Astrocyte (in vitro differentiated cells and primary cell): ENCODE data around the gene POLR1D. TPM values are rescaled to one million over a fixed set of nuclear protein-coding genes. Genes with fewer than 3 reads are reported as not detected.

Source experiments
- DNase-seq: peaks from one replicate; pipeline ENCODE4 v3.0.0-alpha.2; 2010; ENCODE audit warnings: low read depth
- FAIRE-seq: peaks from 2 replicates; lab custom pipeline; 2011; peaks lifted over from hg19 to GRCh38; lab: Jason Lieb, UNC
- H2AFZ ChIP-seq: 2 replicates; pipeline ENCODE4 v1.6.0; 2012; ENCODE audit warnings: low read depth, low read length, inconsistent platforms
- H3K27ac ChIP-seq: 2 replicates; pipeline ENCODE4 v1.5.1; 2011; ENCODE audit warnings: low read depth, low read length, inconsistent platforms
- H3K27me3 ChIP-seq: 2 replicates; pipeline ENCODE4 v1.6.0; 2011; ENCODE audit warnings: low read length, inconsistent platforms; ENCODE audit not compliant: insufficient read depth
- H3K36me3 ChIP-seq: 2 replicates; pipeline ENCODE4 v1.5.1; 2011; ENCODE audit warnings: low read length, inconsistent platforms; ENCODE audit not compliant: insufficient read depth
- H3K4me1 ChIP-seq: 2 replicates; pipeline ENCODE4 v1.5.1; 2011; ENCODE audit warnings: low read length, inconsistent platforms; ENCODE audit not compliant: insufficient read depth
- H3K4me2 ChIP-seq: 2 replicates; pipeline ENCODE4 v1.6.0; 2012; ENCODE audit warnings: low read length, inconsistent platforms
- H3K4me3 ChIP-seq: 2 replicates; pipeline ENCODE4 v1.5.1; 2011; ENCODE audit warnings: low read depth, mild to moderate bottlenecking, low read length, inconsistent platforms; ENCODE audit not compliant: insufficient read depth
- H3K79me2 ChIP-seq: 2 replicates; pipeline ENCODE4 v1.6.0; 2012; ENCODE audit warnings: mild to moderate bottlenecking, low read length, inconsistent platforms; ENCODE audit not compliant: insufficient read depth
- H3K9ac ChIP-seq: 2 replicates; pipeline ENCODE4 v1.6.0; 2012; ENCODE audit warnings: mild to moderate bottlenecking, low read length, inconsistent platforms
- H3K9me3 ChIP-seq: 2 replicates; pipeline ENCODE4 v1.5.1; 2012; ENCODE audit warnings: low read depth, mild to moderate bottlenecking, low read length, inconsistent platforms; ENCODE audit not compliant: insufficient read depth
- H4K20me1 ChIP-seq: 2 replicates; pipeline ENCODE4 v1.6.0; 2012; ENCODE audit warnings: low read length, inconsistent platforms; ENCODE audit not compliant: insufficient read depth
- H3K27ac Mint-ChIP-seq: one replicate; pipeline ENCODE4 v1.8.0; 2021; ENCODE audit warnings: mild to moderate bottlenecking, mixed read lengths; ENCODE audit not compliant: unreplicated experiment
- H3K27me3 Mint-ChIP-seq: one replicate; pipeline ENCODE4 v1.8.0; 2021; ENCODE audit warnings: low read depth, mixed read lengths; ENCODE audit not compliant: unreplicated experiment
- H3K36me3 Mint-ChIP-seq: one replicate; pipeline ENCODE4 v1.8.0; 2021; ENCODE audit warnings: low read depth, mixed read lengths; ENCODE audit not compliant: unreplicated experiment
- H3K4me1 Mint-ChIP-seq: one replicate; pipeline ENCODE4 v1.8.0; 2021; ENCODE audit warnings: low read depth, mixed read lengths; ENCODE audit not compliant: unreplicated experiment
- H3K4me3 Mint-ChIP-seq: one replicate; pipeline ENCODE4 v1.8.0; 2021; ENCODE audit warnings: mild to moderate bottlenecking, moderate library complexity, mixed read lengths; ENCODE audit not compliant: unreplicated experiment
- H3K9me3 Mint-ChIP-seq: one replicate; pipeline ENCODE4 v1.8.0; 2021; ENCODE audit warnings: mild to moderate bottlenecking, mixed read lengths; ENCODE audit not compliant: unreplicated experiment
- EZH2 ChIP-seq: IDR thresholded peaks from 2 replicates; pipeline ENCODE4 v1.6.1; 2012; ENCODE audit warnings: mild to moderate bottlenecking, low read length, inconsistent platforms; ENCODE audit not compliant: insufficient read depth
- total RNA-seq: library from RNA; stranded (reverse); gene quantifications from 2 replicates; pipeline ENCODE4 v1.2.1, GENCODE V29; 2021
- TF ChIP-seq, protein P1 (sequence below): IDR thresholded peaks from 2 replicates; pipeline ENCODE4 v1.5.1; 2011; ENCODE audit warnings: low read depth, mild to moderate bottlenecking, inconsistent platforms, low read length, moderate library complexity; ENCODE audit not compliant: insufficient read depth

The POLR1D gene
- total RNA-seq, 1 donor from 2014 or later: 118 TPM

GRCh38 chr13:27621116-27621365 lies 651 bp upstream of the POLR1D start:
- no peaks in the 10 kb centered on the region for H3K9me3 Mint-ChIP-seq
- Histone ChIP-seq H3K4me3 (peak overlapping the region; percentile 87), H3K27me3 (no peaks in the 10 kb centered on the region), H3K9me3 (no peaks in the 10 kb centered on the region), H3K4me2 (peak overlapping the region; percentile 95), H2AFZ (peak overlapping the region; percentile 96), H3K36me3 (peaks cover 7% of the 10 kb centered on the region), H3K27ac (peak overlapping the region; percentile 69), H3K79me2 (peaks cover 79% of the 10 kb centered on the region), H3K4me1 (peaks cover 5% of the 10 kb centered on the region), H3K9ac (peak overlapping the region; percentile 92), H4K20me1 (peaks cover 64% of the 10 kb centered on the region)
- H3K36me3 Mint-ChIP-seq: peaks cover 15% of the 10 kb centered on the region
- FAIRE-seq (no peak), DNase-seq (peak; percentile 44)
- peaks cover 21% of the 10 kb centered on the region for H3K4me1 Mint-ChIP-seq
- no peaks in the 10 kb centered on the region for H3K27me3 Mint-ChIP-seq
- peak overlapping the region; percentile 94 for H3K4me3 Mint-ChIP-seq
- TF ChIP-seq EZH2: no peak
- TF ChIP-seq, protein P1, sequence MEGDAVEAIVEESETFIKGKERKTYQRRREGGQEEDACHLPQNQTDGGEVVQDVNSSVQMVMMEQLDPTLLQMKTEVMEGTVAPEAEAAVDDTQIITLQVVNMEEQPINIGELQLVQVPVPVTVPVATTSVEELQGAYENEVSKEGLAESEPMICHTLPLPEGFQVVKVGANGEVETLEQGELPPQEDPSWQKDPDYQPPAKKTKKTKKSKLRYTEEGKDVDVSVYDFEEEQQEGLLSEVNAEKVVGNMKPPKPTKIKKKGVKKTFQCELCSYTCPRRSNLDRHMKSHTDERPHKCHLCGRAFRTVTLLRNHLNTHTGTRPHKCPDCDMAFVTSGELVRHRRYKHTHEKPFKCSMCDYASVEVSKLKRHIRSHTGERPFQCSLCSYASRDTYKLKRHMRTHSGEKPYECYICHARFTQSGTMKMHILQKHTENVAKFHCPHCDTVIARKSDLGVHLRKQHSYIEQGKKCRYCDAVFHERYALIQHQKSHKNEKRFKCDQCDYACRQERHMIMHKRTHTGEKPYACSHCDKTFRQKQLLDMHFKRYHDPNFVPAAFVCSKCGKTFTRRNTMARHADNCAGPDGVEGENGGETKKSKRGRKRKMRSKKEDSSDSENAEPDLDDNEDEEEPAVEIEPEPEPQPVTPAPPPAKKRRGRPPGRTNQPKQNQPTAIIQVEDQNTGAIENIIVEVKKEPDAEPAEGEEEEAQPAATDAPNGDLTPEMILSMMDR: no peak
- H3K27ac Mint-ChIP-seq: peak overlapping the region; percentile 77

GRCh38 chr13:27622102-27622820 lies 569 bp downstream of the POLR1D start:
- peaks cover 76% of the 10 kb centered on the region for H3K79me2 ChIP-seq
- TF ChIP-seq EZH2: no peak
- TF ChIP-seq, protein P1: peak; percentile 33
- peaks cover 7% of the 10 kb centered on the region for H3K36me3 ChIP-seq
- H3K9ac ChIP-seq: peak overlapping the region; percentile 92
- peaks cover 63% of the 10 kb centered on the region for H4K20me1 ChIP-seq
- H2AFZ ChIP-seq: peak overlapping the region; percentile 96
- Mint-ChIP-seq H3K4me3 (peak overlapping the region; percentile 95), H3K27ac (peak overlapping the region; percentile 49), H3K27me3 (no peaks in the 10 kb centered on the region), H3K9me3 (no peaks in the 10 kb centered on the region), H3K4me1 (peaks cover 24% of the 10 kb centered on the region), H3K36me3 (peaks cover 18% of the 10 kb centered on the region)
- no peaks in the 10 kb centered on the region for H3K27me3 ChIP-seq
- no peaks in the 10 kb centered on the region for H3K9me3 ChIP-seq
- peak overlapping the region; percentile 95 for H3K4me2 ChIP-seq
- peak; percentile 18 for DNase-seq
- FAIRE-seq: no peak
- H3K4me3 ChIP-seq: peak overlapping the region; percentile 87
- H3K27ac ChIP-seq: peak overlapping the region; percentile 69
- peaks cover 5% of the 10 kb centered on the region for H3K4me1 ChIP-seq

DNA sequence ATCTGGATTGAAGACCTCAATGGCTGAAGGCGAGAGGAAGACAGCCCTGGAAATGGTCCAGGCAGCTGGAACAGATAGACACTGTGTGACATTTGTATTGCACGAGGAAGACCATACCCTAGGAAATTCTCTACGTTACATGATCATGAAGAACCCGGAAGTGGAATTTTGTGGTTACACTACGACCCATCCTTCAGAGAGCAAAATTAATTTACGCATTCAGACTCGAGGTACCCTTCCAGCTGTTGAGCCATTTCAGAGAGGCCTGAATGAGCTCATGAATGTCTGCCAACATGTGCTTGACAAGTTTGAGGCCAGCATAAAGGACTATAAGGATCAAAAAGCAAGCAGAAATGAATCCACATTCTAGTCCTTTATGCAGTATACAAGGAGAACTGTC lies 1.2 kb downstream of the POLR1D start:
- Mint-ChIP-seq H3K27me3 (no peaks in the 10 kb centered on the region), H3K36me3 (peaks cover 21% of the 10 kb centered on the region), H3K27ac (no peak overlapping the region), H3K9me3 (no peaks in the 10 kb centered on the region), H3K4me1 (peaks cover 23% of the 10 kb centered on the region), H3K4me3 (peak overlapping the region; percentile 95)
- peaks cover 71% of the 10 kb centered on the region for H3K79me2 ChIP-seq
- peaks cover 7% of the 10 kb centered on the region for H3K36me3 ChIP-seq
- H3K4me3 ChIP-seq: no peak overlapping the region
- FAIRE-seq: no peak
- TF ChIP-seq, protein P1: no peak
- TF ChIP-seq EZH2: no peak
- peaks cover 60% of the 10 kb centered on the region for H4K20me1 ChIP-seq
- H2AFZ ChIP-seq: no peak overlapping the region
- no peak overlapping the region for H3K27ac ChIP-seq
- peak overlapping the region; percentile 95 for H3K4me2 ChIP-seq
- peaks cover 5% of the 10 kb centered on the region for H3K4me1 ChIP-seq
- no peak for DNase-seq
- no peaks in the 10 kb centered on the region for H3K9me3 ChIP-seq
- no peaks in the 10 kb centered on the region for H3K27me3 ChIP-seq
- no peak overlapping the region for H3K9ac ChIP-seq
